Sigmoid colon (tissue), 7 donors: Measurements from ENCODE around the gene ARL6IP4. TPM values are rescaled to one million over a fixed set of nuclear protein-coding genes. Genes with fewer than 3 reads are reported as not detected.

Experiments used
- DNase-seq: peaks from one replicate; pipeline ENCODE4 v3.0.0-alpha.2; 2019
- H3K27ac ChIP-seq, 4 donors: fragments of 200-600 bp; sonication (generic); one replicate each; pipeline ENCODE4 v1.5.1; 2016 to 2019; ENCODE audit warnings: mild to moderate bottlenecking in 1 of 4
- H3K27me3 ChIP-seq, 3 donors: fragments of 200-600 bp; sonication (generic); one replicate each; pipeline ENCODE4 v1.5.1; 2019; ENCODE audit warnings: mild to moderate bottlenecking in 1 of 3
- H3K36me3 ChIP-seq, 4 donors: fragments of 200-600 bp; sonication (generic); one replicate each; pipeline ENCODE4 v1.5.1; 2016 to 2019
- H3K4me1 ChIP-seq, 4 donors: fragments of 200-600 bp; sonication (generic); one replicate each; pipeline ENCODE4 v1.5.1; 2017 to 2019
- H3K4me3 ChIP-seq, 4 donors: fragments of 200-600 bp; sonication (generic); one replicate each; pipeline ENCODE4 v1.5.1; 2017 to 2019; ENCODE audit warnings: mild to moderate bottlenecking in 2 of 4, moderate library complexity in 1 of 4
- H3K9me3 ChIP-seq, 4 donors: fragments of 200-600 bp in 3 of 4; sonication (generic) in 3 of 4; one replicate each; pipeline versions ENCODE4 v1.5.1 to v1.6.1; 2013 to 2019
- CTCF ChIP-seq, 4 experiments: fragments of 450-650 bp in 3 of 4; fragments of 200-600 bp in 1 of 4; IDR thresholded peaks; one replicate each; pipeline ENCODE4 v1.5.1; 2016 to 2019; ENCODE audit warnings: antibody characterized with exemption in 4 of 4, mild to moderate bottlenecking in 3 of 4, moderate library complexity in 2 of 4
- EP300 ChIP-seq, 4 donors: sonication (generic); formaldehyde crosslinking; IDR thresholded peaks; one replicate each; pipeline ENCODE4 v1.6.1; 2017; ENCODE audit warnings: antibody characterized with exemption in 4 of 4
- POLR2A ChIP-seq, 2 donors: fragments of 450-650 bp; IDR thresholded peaks; one replicate each; pipeline ENCODE4 v1.6.1; 2016; ENCODE audit warnings: antibody characterized with exemption in 2 of 2, mild to moderate bottlenecking in 2 of 2, moderate library complexity in 2 of 2
- POLR2AphosphoS5 ChIP-seq, 4 donors: sonication (generic); formaldehyde crosslinking; IDR thresholded peaks; one replicate each; pipeline ENCODE4 v1.6.1; 2017; ENCODE audit warnings: antibody characterized with exemption in 4 of 4
- WGBS, 2 donors: extraction: QIAGEN DNeasy Blood & Tissue Kit; methylation state at CpG; one replicate each; pipeline ENCODE4 v1.1.7; 2013; 5-methylcytosine and 5-hydroxymethylcytosine counted together
- intact Hi-C: fragments of 100-400 bp; cut with DNase I; formaldehyde crosslinking; loops from one replicate; pipeline ENCODE4 v1.15.1; 2023
- polyA plus RNA-seq, 3 donors: library from polyadenylated mRNA; stranded (reverse); fragments of 200-250 nt; gene quantifications; one replicate each; pipeline ENCODE4 v1.2.3, GENCODE V29; 2013
- total RNA-seq, 4 donors: library from RNA; depleted of rRNA; stranded (reverse); fragments of >200 nt; gene quantifications; one replicate each; pipeline ENCODE4 v1.1.0, GENCODE V29; 2016
- donor health status: healthy with polysubstance abuse.
- donor health status: Bipolar disorder and iron deficiency.
- donor health status: healthy.

The ARL6IP4 gene
- total and polyA plus RNA-seq, 7 donors: 211 to 358 (median 312) TPM

GRCh38 chr12:122958198-122958888 is 22.1 kb upstream of the ARL6IP4 start:
- no peak for DNase-seq
- no peak for TF ChIP-seq POLR2AphosphoS5 (IDR thresholded peaks at IDR 0.05)
- TF ChIP-seq CTCF (IDR thresholded peaks at IDR 0.05): no peak
- no peak for TF ChIP-seq POLR2A (IDR thresholded peaks at IDR 0.05)
- TF ChIP-seq EP300 (IDR thresholded peaks at IDR 0.05): no peak
- Histone ChIP-seq H3K9me3 (no peaks in the 10 kb centered on the region), H3K27me3 (no peaks in the 10 kb centered on the region), H3K4me3 (no peak overlapping the region), H3K36me3 (peaks cover 0 to 18% (median 6%) of the 10 kb centered on the region in 4 donors), H3K4me1 (peaks cover 0 to under 1% (median 0%) of the 10 kb centered on the region in 4 donors), H3K27ac (no peak overlapping the region)
- intact Hi-C loops: no loop called here
- 86 to 91% methylated on average over 5 of the region's 5 CpGs for WGBS, 2 donors

GRCh38 chr12:122959566-122960192 is 20.8 kb upstream of the ARL6IP4 start:
- Histone ChIP-seq H3K9me3 (no peaks in the 10 kb centered on the region), H3K27me3 (no peaks in the 10 kb centered on the region), H3K27ac (no peak overlapping the region), H3K4me3 (no peak overlapping the region), H3K4me1 (peaks cover 0 to 12% (median 11%) of the 10 kb centered on the region in 4 donors), H3K36me3 (peaks cover 0 to 18% (median 6%) of the 10 kb centered on the region in 4 donors)
- DNase-seq: no peak
- TF ChIP-seq CTCF (IDR thresholded peaks at IDR 0.05) (no peak), EP300 (IDR thresholded peaks at IDR 0.05) (no peak), POLR2AphosphoS5 (IDR thresholded peaks at IDR 0.05) (no peak), POLR2A (IDR thresholded peaks at IDR 0.05) (no peak)
- WGBS, 2 donors: 93 to 96% methylated on average over 35 of the region's 35 CpGs
- intact Hi-C loops: no loop called here

GRCh38 chr12:122960193-122960569 is 20.3 kb upstream of the ARL6IP4 start:
- intact Hi-C loops: no loop called here
- WGBS, 2 donors: 92 to 95% methylated on average over 8 of the region's 8 CpGs
- Histone ChIP-seq H3K27ac (no peak overlapping the region), H3K4me3 (no peak overlapping the region), H3K4me1 (peaks cover 0 to 16% (median 14%) of the 10 kb centered on the region in 4 donors), H3K27me3 (no peaks in the 10 kb centered on the region), H3K9me3 (no peaks in the 10 kb centered on the region), H3K36me3 (peaks cover 0 to 18% (median 6%) of the 10 kb centered on the region in 4 donors)
- TF ChIP-seq CTCF (IDR thresholded peaks at IDR 0.05) (no peak), EP300 (IDR thresholded peaks at IDR 0.05) (no peak), POLR2A (IDR thresholded peaks at IDR 0.05) (no peak), POLR2AphosphoS5 (IDR thresholded peaks at IDR 0.05) (no peak)
- DNase-seq: no peak

GRCh38 chr12:122961531-122962329 is 18.8 kb upstream of the ARL6IP4 start:
- intact Hi-C loops: no loop called here
- TF ChIP-seq EP300 (IDR thresholded peaks at IDR 0.05) (no peak), POLR2AphosphoS5 (IDR thresholded peaks at IDR 0.05) (no peak), CTCF (IDR thresholded peaks at IDR 0.05) (no peak), POLR2A (IDR thresholded peaks at IDR 0.05) (no peak)
- H3K4me1 ChIP-seq: peaks cover 0 to 31% (median 30%) of the 10 kb centered on the region in 4 donors

More at GRCh38 chr12:122961531-122962329, 18.8 kb upstream of the ARL6IP4 start:
- Histone ChIP-seq H3K27ac (no peak overlapping the region), H3K27me3 (no peaks in the 10 kb centered on the region), H3K4me3 (no peak overlapping the region), H3K36me3 (peaks cover 0 to 18% (median 6%) of the 10 kb centered on the region in 4 donors), H3K9me3 (no peaks in the 10 kb centered on the region)
- DNase-seq: no peak
- 39 to 78% methylated on average over 10 of the region's 10 CpGs for WGBS, 2 donors
